DMS114 treated with DMSO at 0.1 percent for 48 hours (cell line): ENCODE data around the gene CRTC1.

Experiments used
- DNase-seq: peaks from one replicate; lab custom pipeline; 2025; ENCODE audit not compliant: unreplicated experiment; lab: John Stamatoyannopoulos, UW

The CRTC1 gene

DNA sequence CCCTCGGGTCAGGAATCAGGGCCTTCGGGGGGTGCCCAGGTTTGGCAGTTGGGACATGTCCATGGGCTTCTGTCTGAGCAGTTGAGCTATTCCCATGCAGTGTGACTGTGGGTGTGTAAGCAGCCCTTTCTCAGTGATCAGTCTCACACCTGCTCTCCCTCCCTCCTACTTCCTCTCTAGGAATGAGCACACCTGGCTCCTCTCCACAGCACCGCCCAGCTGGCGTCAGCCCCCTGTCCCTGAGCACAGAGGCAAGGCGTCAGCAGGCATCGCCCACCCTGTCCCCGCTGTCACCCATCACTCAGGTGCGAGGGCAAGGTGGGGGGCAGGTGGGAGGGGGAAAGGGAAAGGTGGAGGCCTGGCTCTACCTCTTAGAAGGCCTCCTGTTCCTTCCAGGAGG, 81.7 kb downstream of the CRTC1 start:
- no peak for DNase-seq

DNA sequence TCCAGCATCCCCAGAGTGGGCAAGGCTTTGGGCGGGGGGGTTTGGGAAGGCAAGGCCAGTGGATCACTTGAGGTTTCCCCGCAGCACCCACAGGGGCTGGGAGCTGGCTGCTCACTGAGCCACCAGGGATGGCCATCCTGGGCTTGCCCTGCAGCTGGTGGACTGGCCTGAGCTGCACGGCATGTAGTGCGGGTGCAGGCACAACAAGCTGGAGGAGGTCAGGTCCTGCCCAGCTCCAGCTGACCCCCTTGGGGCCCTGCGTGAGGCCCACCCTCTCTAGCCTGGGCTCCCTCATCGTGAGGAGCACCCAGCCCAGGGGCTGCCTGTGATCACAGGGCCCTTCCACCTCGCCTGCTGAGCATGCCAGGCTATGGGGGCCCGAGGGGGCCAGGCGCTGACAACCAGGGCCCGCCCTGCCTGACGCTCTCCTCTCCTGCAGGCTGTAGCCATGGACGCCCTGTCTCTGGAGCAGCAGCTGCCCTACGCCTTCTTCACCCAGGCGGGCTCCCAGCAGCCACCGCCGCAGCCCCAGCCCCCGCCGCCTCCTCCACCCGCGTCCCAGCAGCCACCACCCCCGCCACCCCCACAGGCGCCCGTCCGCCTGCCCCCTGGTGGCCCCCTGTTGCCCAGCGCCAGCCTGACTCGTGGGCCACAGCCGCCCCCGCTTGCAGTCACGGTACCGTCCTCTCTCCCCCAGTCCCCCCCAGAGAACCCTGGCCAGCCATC, 84.7 kb downstream of the CRTC1 start:
- no peak for DNase-seq

DNA sequence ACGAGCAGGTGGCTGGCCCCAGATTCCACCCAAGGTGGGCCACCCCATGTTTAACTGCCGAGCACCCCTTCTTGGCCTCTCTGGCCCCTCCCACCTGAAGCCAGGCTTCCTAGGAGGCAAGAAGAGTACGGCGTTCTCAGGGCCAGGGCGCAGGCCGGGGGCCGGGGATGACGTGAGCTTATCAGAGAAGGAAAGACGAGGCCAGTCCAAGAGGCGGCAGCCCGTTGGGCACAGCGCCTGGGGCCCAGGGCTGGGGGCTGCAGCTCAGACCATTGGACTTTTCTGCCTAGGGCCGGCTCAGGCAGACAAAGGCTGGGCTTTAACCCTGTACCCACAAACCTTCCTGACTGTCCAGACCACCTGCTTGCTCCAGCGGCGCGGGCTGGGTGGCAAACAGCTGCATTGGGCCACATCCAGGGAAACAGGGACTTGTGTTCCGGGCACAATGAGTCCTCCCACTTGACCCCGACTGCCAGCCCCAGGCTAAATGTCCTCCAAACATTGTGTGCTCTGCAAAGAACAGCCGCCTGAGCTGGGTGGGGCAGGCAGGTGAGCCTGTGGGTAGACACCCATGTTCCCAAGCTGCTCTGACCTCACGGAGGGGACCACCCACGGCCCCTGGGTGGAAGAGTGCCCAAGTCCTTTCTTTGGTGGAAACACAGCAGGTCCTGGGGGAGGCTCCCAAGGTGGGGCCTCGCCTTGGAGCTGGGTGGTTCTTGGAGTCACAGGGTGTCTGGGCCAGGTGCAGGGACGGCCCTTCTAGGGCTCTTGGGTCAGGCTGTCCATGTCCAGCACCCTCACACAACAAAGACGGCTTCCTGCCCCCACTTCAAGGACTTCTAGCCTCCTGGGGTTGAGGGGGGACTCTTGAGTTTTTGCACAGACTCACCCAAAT, 85.8 kb downstream of the CRTC1 start:
- DNase-seq: no peak

DNA sequence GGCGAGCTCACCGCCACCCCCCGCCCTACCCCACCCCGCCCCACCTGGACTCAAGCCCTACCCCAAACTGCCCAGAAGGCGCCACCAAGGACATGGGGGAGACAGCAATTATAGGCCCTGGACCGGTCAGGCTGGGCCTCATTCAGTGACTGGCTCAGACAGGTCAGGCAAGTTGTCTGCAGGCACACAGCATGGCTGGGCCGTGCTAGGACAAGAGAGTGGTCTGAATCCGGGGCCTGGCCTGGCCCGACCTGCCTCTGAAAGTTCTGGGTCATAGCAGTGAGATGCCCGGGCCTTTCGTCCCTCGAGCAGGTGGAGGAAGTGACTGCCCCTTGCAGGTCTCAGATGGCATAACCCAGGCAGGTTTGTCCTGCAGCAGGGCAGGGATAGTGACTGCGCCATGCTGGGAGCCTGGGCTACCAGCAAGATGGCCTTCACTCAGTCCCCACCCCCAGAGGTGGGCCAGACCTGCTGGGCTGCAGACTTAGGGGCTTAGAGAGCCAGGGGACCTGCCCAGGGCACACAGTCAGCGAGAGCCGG, 86.6 kb downstream of the CRTC1 start:
- DNase-seq: no peak

DNA sequence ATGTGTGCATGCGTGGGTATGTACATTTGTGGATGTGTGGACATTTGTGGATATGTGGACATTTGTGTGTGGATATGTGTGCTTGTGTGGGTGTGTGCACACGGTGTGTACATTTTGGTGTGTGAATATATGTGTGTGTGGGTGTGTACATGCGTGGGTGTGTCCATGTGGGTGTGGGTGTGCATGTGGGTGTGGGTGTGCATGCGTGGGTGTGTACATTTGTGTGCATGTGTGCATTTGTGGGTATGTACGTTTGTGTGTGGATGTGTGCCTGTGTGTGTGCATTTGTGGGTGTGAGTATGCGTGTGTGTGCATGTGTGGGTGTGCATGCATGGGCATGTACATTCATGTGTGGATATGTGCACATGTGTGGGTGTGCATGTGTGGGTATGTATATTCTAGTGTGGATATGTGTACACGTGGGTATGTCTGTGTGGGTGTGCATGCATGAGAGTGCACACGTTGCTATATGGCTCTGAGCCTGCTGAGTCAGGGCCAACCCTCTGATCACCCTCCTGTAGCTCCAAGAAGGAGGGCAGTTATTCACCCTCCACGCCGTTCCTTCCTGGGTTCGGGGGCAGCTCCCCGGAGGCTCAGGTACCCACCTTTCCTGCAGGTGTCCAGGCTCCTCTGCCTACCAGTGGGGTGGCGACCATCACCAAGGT, 87.3 kb downstream of the CRTC1 start:
- no peak for DNase-seq

DNA sequence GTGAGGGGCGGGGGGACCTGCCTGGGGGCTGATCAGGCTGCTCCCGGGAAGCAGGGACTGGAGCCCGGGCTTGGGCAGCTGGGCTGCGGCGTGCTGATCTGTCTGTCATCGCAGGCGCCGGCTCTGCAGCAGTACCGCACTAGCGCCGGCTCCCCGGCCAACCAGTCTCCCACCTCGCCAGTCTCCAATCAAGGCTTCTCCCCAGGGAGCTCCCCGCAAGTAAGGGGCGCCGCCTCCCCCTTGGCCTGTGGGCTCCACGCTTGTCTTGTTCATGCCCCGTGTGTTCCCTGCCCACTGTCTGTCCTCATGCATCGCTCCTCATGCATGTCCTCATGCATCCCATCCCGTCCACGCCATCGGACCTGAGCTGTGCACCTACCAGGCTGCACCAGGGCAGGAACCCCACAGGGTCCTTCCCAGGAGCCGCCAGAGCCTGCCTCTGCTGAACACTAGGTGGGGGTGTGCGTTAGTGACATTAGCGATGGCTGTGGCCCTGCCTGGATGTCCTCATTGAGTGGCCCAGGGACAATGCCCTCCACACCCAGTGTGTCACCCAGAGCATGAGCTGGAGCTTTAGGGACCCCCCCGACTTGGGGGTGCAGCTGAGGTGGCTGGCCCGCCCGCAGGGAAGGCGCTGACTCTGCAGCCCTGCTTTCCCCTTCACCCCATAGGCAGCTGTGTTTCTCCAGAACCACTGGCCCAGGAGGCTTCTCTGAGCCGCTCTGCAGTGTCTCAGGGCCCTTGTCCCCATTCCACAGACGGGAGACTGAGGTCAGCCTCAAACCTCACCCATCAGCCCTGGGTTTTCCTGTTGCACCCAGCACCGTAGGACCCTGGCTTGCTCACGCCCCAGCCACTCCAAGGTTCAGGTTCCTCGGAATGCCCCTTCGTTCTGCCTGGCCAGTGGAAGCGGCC, 88.1 kb downstream of the CRTC1 start:
- no peak for DNase-seq

DNA sequence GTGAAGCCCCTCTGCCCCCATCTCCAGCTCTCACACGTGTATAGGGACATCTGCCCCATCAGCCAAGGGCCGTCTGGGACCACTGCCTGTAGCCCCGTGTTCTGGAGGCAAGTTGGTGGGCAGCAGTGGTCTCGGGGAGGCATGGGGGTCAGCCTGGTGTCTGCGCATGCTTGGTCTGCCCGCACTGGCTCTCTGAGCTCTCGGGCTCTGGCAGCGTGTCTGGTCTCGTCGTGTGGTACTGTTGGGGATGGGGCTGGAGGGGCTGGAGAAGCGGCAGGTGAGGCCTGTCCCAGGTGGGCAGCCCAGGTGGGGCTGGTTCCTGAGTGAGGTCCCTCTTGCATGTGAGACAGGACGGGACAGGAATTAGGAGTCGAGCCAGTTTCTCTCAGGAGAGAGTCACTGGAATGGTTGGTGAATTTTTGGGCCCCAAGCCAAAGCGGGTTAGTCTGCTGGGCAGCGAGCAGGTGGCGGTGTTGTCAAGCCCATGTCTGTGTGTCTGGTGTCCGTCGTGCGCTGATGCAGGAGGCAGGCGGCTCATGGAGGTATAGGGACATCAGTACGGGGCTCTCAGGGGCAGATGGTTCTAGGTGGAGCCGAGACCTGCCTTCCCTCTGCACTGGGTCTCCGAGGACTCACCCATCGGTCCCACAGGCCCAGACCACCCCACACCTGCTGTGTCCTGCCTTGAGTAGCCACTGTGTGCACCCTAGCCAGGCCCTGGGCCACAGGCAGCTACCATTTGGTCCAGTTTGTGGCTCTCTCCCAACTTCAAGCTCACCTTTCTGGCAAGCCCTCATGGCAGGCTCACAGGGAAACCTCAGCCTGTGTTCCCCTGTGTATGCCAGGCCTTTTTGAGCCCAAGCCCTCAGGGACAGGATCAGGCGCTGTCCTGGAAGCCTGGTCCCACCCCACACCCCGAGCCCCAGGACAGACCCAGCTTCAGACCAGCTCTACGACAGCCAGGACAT, 89.4 kb downstream of the CRTC1 start:
- no peak for DNase-seq

DNA sequence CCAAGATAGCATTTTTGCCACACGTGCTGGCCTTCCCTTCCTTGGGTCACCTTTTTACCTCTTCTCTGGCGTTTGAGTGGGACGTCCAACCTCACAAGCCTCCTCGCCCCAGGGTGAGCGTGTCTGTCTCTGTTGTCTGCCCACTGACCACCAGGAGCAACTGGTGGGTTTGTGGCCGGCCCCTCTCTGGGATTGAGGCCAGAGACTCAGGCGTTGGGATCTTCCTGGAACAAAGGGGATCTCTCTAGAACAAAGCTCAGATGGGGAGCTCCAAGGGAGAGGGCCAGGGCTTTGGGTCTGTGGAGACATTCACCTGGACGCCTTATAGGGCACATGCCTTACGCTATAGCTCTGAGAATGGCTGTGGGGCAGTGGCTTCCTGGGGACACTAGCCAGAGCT, 90.2 kb downstream of the CRTC1 start:
- DNase-seq: no peak

DNA sequence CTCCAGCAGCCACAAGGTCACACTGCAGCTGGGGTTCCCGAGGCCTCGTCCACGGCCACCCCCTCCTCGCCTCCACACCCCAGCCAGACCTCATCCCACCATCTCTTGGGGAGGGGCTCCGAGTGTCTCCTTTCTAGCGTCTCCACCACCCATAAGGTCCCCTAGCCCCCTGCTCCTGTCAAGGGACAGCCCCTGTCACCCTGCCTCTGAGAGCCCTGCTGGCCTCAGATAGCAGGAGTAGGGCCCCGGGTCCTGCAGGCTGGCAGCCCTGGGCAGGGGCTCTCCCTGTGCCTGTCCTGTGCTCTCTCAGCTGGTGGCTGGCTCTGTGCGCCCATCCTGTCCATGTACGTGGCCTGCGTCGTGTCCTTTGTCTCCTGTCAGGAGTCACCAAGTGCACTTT, 90.6 kb downstream of the CRTC1 start:
- no peak for DNase-seq

DNA sequence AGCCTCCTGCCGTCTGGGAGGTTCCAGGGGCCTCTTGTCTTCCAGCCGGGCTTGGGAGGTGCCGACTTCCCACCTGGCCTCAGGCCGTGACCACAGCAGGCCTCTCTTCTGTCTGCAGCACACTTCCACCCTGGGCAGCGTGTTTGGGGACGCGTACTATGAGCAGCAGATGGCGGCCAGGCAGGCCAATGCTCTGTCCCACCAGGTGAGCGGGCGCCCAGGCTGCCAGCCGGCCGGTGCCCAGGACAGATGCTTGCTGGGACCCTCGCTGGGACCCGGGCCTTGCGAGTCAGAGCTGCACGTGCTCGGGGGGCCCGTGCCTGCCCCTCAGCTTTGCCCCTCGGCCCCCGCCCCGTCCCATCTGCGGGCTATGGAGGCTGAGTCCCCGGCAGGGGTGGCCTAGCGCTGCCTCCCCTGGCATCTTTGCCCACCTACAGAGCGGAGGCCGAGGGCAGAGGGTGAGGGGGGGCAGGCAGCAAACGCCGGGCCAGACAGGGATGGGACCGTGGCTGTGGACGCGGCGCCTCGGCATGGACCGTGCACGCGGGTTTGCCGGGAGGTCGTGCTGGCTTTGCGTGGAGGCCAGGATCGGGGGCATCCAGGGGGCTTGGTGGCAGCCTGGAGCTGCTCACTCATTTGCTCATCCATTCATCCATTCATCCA, 91.4 kb downstream of the CRTC1 start:
- no peak for DNase-seq

DNA sequence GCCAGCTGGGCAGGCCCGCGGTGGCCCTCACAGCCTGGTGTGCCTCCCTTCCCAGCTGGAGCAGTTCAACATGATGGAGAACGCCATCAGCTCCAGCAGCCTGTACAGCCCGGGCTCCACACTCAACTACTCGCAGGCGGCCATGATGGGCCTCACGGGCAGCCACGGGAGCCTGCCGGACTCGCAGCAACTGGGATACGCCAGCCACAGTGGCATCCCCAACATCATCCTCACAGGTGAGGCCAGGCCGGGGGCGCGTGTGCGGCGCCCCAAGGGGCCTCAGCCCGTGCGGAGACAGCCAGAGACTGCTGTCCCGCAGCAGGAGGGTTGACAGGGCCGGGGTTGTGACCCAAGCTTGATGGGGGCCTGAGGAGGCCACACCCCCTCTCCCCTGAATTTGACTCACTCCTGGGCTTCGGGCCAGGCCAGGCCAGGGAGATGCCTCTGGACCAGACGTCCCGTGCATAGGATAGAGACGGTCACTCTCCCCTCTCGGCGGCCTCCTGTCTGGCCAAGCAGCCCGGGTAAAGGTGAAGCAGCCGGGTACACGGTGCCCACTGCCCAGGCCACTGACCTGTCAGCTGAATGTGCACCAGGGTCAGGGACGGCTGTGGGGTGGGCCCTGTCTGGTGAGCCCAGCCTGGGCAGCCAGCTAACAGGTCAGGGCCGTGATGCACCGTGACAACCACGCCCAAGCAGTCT, 92.3 kb downstream of the CRTC1 start:
- no peak for DNase-seq

DNA sequence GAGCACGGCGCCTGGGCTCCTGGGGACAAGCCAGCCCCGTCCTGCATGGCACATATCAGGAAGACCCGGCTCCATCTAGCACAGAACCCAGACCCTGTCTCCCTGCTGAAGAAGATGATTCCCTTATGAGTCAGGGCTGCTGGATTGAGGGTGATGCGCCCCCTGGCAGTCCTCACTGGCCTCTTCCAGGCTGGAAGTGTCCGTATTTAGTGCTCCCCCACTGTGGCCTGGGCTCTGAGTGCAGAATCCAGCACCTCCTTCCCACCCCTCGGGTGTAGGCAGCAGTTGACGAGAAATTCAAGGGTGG, 92.8 kb downstream of the CRTC1 start:
- DNase-seq: no peak

DNA sequence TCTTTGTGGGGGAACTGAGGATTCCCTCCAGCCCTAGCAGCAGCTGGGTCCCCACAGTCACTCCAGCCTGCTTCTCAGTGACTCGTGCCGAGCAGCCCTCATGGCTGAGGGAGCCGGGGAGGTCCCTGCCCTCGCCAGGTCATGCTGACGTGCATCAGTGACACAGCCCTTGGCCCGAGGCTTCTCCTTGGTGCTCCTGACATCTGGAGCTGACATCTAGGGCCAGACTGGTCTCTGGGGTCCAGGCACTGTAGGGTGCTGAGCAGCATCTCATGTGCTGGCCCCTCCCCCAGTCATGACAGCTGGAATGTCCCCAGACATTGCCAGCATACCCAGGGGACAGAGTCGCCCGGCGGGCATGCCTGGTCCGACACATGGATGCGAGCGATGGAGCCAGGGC, 93.3 kb downstream of the CRTC1 start:
- DNase-seq: no peak

DNA sequence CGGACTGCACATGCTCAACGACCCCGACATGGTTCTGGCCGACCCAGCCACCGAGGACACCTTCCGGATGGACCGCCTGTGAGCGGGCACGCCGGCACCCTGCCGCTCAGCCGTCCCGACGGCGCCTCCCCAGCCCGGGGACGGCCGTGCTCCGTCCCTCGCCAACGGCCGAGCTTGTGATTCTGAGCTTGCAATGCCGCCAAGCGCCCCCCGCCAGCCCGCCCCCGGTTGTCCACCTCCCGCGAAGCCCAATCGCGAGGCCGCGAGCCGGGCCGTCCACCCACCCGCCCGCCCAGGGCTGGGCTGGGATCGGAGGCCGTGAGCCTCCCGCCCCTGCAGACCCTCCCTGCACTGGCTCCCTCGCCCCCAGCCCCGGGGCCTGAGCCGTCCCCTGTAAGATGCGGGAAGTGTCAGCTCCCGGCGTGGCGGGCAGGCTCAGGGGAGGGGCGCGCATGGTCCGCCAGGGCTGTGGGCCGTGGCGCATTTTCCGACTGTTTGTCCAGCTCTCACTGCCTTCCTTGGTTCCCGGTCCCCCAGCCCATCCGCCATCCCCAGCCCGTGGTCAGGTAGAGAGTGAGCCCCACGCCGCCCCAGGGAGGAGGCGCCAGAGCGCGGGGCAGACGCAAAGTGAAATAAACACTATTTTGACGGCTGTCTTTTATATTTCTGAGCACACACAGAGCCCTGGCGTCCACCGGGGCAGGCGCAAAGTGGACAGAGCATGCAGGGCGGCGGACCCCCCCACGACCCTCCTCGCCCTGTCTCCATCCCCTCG, 94.0 kb downstream of the CRTC1 start:
- no peak for DNase-seq

DNA sequence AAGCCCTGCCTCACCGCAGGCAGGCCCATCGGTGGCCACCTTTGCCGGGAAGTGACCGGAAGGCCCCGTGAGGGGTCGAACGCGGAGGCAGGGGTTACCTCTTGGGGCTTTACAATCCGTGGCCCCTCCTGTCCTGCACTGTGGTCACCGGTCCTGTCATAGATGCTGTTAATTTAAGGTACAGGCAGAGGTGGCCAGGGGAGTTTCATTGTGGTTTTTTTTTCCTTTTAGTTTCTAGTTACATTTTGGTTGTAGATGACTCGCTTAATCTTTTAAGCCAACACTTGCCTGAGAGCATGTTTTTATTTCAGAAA, 94.6 kb downstream of the CRTC1 start:
- no peak for DNase-seq

DNA sequence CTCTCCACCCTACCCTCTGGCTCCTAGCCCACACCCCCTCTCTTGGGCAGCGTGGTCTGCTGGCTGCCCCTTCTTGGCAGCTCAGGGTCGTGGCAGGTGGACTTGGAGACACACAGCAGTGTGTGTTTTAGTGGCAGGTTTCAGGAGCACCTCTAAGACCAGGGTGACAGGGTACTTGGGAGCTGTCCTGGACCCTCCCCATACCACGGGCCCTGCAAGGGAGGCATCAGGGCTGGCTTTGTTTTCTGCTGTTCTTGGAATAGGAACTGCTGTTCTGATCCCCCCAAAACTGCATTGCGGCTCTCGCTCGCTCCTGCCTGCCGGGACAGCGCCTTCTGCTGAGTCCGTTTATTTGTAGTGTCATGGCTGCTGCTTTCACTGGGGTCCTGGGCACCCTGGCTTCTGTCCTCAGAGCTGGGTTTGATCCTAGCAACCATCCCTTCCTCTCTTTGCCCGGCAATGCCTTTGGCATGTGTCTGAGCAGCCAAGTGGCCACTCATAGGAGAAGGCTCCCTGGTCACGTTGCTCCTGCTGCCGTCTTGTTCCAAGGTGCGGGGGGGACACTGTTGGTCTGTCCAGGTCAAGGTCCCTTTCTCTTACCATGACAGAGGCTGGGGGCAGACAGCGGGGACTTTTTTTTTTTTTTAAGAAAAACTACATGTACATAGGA, 95.5 kb downstream of the CRTC1 start:
- no peak for DNase-seq

DNA sequence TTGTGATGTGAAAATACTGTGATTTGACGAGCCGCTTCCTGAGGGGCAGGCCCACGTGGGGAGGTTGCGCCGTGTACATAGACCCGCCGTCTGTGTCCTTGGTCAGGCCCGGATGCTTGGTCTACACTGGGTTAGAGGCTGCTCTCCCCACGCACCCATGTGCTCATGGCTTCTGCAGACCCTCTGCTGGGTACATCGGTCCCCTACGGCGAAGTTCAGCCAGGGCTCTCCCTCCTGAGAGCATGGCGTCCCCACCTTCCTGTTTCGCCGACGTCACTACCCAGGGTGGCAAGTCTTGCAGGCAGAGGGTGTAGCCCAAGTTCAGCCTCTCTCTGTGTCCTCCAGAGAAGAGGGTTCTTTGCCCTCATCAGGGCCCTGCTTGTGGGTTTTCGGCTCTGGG, 96.6 kb downstream of the CRTC1 start:
- no peak for DNase-seq
